ENCODE measurements around the gene PPP2R2B. TPM values are rescaled to one million over a fixed set of nuclear protein-coding genes. Genes with fewer than 3 reads are reported as not detected.
"Not testable (repeated sequence)": the region's sequence is repeated elsewhere in the genome, so short reads cannot be mapped to it uniquely, and the experiment has no call there.

Gene PPP2R2B
- polyA plus RNA-seq, 1 donor = 11.5 TPM

DNA sequence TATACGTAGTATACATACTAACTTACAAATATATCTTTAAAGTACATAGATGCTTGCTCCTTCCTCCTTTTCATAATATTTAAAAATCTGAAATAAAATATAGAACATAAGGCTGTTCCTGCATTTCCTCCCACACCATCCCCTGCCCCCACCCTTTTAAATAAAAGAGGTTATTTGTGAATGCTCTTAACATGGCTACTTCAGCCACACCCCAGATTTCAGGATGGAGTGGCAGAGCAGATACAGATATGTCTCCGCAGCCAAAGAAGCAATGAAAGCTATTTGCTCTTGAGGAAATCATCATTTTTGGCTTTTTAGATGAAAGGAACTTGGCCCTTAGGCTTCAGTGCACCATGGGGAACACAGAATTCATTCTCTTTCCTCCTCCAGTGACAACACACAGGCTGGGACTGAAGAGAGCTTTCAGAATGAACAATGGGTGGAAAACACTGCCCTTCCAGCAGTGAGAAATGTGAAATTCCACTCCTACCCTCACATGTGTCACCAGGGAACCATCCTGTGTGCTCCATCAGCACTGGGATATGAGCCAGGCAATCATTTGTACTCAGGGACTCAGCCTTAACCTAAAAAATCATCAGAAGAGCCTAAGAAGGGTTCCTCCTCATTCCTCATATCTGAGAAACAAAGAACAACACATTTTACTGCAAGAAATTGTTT, 134.3 kb downstream of the PPP2R2B start:
- DNase-seq = no peak

DNA sequence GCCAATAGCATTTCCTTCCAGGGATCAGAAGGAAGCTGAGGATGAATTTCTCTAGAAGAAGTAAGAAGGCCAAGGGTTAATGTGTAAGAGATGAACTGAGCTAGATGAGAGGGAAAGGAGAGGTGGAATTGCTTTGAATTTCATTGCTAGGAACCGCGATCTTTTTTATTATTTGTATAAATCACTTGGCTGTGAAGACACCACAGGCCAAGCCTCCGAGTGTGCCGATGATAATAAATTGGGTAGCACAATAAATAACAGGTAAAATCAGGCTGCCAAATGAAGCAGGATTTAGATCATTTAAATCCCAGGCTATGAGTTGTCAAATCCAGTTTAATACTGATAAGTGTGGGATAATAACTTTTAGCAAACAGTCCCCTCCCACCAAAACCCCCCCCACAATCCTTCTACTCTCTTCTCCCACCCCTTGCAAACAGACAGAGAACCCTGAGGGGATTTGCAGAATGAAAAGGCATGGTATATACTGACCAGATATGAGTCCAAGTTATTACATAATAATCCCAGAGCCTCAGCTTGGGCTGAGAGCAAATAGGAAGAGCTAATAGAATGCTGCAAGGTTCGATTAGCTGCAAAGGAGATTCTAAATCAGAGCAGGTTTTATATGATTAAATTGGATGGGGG, 143.5 kb downstream of the PPP2R2B start:
- no peak for DNase-seq

DNA sequence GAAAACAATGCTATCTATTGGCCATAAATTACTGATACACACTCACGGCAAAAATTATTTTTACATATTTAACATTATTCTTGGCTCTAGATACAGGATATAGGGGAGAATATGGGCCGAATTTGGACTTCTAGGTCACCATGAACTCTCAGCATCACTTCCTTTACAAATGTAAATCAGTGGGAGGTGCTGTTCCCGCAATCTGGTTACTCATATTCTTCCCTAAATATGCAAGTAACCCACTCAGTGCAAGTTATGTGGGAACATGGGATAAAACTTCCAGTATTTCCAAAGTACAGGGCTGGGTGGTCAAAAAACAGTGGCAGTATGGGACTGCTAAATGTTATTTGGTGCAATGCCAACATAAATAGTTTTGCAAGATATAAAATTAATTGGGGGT, 145.6 kb downstream of the PPP2R2B start:
- no peak for DNase-seq

DNA sequence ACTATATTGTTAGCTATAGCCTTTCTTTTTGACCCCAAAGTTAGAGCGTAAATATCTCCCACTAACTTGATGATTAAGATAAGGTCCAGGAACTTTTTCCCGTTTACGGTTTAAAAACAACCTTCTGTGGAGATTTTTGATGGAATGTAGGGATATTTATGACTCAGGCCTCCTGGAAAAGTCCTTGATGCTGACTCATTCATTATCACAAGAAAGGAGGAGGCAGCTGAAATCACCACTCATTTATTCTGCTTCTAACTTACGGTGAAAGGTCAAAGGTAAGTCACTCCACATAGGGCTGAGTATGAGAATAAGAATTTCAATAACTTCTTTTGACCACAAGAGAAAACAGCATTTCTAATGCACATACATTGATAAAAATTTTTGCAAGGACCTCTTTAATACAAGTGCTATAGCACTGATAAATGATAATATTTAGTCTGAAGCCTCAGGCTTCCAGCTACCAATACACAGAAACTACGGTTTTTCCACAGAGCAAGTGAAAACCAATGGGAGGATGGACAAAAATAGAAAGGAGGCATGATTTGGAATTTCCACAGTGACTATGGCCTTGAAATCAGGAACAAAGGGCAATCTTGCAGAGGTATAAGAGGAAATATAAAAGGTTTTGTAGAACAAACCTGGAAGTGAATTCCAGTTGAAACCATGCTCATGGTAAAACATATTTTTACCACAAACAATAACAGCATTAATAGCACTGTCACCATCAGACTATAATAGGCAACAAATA, 146.5 kb downstream of the PPP2R2B start:
- DNase-seq = no peak

DNA sequence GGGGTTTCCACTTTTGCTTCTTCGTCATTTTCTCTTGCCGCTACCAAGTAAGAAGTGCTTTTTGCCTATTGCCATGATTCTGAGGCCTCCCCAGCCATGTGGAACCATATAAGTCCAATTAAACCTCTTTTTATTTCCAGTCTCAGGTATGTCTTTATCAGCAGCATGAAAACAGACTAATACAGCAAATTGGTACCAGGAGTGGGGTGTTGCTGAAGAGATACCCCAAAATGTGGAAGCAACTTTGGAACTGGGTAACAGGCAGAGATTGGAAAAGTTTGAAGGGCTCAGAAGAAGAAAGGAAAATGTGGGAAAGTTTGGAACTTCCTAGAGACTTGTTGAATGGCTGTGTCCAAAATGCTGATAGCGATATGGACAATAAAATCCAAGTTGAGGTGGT, 149.8 kb downstream of the PPP2R2B start:
- not testable (repeated sequence) for DNase-seq

DNA sequence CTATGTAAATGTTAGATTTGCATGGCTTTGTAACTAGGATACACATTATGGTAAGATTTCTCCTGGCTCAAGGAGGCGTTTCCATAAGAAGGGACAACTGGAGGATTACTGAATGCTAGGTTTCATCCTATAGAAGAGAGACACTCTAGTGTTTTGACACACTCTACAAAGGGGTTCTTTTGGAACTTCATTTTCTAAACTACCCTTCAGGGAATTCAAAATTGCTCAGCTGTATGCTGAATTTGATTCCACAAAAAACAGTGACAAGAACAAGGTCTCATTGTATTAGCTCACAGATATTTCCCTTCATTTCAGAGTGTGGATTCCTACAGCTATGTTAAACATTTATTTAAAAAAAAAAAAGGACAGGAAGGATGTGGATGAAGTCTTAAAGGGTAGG, 151.7 kb downstream of the PPP2R2B start:
- DNase-seq = no peak

DNA sequence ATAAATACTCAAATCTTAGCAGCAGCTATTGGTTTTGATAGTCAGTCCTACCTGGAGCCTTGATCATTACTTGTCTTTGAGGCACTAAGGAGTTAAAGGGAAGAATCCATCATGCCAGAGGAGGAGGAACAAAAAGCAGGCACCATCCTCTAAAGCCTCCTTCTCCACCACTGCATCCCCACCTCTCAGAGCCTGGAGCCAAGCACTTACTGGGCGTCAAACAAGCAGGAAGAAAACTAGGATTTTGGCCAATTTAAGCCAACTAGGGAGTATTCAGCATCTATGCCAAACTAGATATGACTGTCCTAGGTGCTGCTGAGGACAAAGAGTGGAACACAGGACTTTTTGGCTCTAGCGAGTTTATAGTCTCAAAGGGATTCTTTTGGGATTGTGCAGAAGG, 152.5 kb downstream of the PPP2R2B start:
- DNase-seq = no peak

DNA sequence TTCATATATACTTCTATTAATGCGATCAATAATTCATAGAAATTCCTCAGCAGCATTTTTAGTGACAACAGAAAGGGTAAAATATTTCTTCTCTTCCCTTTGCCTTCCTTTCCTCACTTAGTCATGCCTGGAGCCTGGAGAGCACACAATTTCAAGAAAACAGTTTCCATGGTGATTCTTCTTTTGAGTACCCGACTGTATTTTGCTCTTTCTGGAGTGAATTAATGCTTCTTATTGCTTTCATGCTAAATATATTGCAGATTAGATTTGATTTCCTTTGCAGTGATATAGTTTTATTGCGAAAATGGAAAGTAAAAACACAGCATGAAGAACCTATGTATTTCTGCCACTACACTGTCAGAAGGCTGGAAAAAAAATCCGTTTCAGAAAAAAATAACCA, 153.5 kb downstream of the PPP2R2B start:
- DNase-seq = no peak

DNA sequence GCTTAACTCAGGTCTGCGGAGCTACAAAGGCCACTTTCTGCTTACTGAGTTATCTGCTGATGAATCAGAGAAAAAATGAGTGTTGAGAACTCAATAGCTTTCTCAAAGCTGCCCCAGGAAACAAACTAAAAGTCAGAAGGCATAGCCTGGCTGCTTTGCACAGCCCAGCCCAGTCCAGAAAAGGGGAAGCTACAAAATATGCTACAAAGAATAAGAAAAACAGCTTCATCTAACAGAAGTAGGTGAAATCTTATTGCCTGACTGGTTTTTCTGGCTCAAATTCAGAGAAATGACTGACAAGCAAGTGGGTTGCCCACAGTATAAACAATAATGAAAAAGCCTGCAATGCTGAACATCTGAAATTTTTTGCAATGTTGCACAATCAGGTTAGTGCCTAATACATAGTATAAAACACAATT, 156.2 kb downstream of the PPP2R2B start:
- no peak for DNase-seq

DNA sequence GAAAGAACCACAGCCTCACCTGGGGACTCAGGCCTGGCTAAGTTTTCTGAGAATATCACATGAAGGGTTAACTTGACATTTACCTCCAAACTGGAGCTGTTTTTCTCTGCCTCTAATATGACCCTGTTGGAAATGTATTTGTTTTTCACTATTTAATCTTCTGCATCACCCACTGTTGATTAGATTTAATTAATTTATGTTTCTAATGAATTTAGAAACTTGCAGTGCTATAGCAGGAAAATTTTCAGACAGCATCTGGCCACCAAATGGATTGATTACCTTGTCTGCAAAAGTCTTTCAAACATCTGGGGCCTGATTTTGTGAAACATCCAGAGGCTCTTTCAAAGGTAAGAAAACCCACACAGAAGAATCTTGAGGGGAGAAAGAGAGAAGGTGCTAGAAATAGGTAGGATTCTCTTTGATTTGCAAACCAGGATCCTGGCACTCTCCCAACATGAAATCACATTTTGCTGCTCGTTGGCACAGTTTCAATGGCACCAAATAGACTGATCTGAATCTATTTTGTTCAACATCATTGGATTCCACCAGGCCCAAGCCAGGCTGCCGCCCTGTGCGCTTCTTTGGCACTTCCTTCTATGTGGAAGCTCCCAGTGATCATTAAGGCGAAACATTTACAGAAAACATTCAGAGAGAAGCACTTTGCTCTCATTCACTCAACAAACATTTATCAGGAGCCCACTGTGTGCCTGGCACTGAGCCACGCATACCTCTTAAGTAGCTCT, 157.3 kb downstream of the PPP2R2B start:
- DNase-seq = no peak

DNA sequence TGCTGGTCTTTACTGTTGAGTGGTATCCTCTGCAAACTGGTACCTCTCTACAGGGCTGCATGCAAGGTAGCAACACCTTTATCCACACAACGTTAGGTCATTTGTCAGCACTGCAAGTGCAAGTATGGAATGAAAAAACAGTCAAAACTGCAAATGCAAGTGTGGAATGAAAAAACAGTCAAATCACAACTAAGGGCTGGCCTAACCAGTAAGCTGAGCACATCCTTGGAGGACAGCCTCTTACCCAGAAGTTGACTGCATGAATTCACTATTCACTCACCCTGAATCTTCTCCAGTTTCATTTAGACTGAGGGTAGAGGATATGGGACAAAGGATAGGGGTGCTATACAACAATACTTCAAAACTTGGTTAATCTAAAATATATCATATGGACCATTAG, 158.4 kb downstream of the PPP2R2B start:
- no peak for DNase-seq

DNA sequence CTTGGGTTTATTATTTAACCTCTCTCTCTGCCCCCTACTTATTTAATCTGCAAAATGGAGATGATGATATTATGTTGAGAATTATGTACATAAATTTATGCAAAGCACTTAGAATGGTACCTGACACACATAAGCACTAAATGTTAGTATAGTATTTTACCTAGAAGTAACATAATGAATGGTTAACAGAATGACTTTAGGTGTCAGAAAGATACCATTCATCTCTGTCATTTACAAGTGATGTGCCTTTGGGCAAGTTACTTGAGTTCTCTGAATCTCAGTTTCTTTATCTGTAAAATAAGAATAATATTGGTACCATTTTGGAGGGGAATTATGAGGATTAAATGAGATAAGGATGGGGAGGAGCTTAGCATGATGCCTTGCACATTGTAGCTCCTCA, 159.4 kb downstream of the PPP2R2B start:
- no peak for DNase-seq

DNA sequence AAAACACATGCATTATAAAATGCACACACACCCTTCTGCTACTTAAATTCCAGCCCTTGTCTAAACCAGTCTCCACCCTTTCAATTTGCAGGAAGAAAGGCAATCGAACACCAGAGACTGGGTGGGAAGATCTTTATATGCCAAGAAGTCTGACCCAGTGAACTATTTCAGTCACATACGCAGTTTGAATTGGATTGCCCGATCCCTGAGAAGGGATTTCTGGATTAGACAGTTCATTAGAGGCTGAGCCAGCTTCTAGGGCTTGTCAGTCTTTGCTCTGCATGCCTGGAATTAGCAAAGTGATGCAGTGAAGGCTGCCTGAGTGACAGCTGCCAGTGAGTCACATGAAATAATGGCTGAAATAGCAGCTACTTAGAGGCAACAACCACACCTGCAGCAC, 159.9 kb downstream of the PPP2R2B start:
- no peak for DNase-seq

DNA sequence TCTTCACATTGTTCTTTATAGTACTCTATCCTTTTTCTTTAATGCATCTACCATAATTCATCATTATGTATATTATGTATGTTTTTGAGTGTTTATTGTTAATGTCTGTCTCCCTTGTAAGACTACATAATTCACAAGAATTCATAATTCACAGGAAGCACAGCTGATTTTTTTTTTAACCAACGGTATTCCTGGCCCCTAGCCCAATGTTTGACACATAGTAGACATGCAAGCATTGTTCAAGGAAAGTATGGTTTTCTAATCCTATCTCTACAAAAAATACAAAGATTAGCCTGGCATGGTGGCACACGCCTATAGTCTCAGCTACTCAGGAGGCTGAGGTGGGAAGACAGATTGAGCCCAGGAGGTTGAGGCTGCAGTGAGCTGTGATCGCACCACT, 160.6 kb downstream of the PPP2R2B start:
- no peak for DNase-seq

DNA sequence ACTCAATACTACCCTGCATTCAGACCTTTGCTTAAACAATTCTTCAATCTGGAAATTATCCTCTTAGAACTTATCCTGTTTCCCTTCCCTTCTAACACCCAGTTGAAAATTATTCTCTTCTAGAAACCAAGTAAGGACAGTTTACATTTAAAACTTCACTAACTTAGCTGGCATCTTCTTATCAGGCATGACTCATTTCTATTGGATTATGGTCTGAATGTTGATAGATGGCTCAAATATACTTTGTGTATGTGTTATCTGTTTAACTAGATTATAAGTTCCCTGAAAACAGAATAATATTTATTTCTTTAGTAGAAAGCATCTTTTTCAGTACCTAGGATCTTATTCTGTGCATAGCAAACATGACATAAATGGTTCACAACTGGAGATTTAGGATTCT, 161.9 kb downstream of the PPP2R2B start:
- no peak for DNase-seq

DNA sequence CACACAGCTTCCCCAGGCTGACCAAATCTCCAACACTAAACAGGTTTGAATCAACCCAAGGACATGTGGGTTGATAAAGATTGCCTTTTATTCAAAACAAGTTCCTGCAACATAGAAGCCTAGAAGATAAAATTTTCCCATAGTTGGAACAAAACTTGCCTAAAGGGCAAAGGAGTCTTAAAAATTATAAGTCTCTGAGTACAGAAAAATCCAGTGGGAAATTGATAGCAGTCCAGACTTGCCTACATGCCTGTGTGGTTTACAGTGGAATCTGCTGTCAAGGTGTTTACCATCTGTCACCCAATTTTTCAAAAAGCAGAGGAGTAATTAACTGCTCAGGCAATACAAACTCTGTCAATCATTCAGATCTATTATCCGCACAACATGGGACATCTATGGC, 168.2 kb downstream of the PPP2R2B start:
- no peak for DNase-seq

DNA sequence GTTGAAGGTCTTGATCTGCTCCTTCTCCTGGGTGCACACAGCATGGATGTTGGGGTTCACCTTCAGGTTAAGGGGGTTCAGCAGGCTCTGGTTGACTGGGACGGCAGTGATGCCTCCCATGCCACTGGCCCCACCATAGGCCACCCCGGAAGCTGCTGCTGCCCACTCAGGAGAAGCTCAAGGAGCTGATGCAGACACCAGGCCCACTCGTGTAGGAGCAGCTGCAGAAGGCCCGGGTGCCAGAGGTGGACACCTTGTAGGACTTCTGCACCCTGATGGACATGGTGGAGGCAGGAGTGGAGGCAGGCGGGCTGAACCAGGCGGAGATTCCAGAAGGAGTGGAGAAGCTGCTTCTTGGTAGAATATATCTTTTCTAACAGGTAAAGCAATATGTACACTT, 171.2 kb downstream of the PPP2R2B start:
- DNase-seq = no peak

DNA sequence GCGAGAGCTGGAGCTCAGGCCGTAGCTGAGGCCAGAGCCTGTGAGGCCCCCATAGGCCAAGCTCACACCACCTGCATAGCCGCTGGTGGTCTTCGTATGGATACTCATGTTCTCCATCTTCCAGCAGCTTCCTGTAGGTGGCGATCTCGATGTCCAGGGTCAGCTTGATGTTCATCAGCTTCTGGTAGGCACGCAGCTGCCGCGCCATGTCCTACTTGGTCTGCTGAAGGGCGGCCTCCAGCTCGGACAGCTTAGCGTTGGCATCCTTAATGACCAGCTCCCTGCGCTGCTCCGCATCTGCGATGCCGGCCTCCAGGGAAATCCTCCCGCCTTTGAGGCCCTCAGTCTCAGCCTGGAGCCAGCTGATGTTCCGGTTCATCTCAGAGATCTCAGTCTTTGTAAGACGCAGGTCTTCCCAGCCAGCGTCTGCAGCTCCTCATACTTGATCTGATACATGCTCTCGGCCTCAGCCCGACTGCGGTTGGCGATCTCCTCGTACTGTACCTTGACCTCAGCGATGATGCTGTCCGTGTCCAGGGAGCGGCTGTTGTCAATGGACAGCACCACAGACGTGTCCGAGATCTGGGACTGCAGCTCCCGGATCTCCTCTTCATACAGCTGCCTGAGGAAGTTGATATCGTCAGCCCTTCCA, 172.1 kb downstream of the PPP2R2B start:
- DNase-seq = no peak

DNA sequence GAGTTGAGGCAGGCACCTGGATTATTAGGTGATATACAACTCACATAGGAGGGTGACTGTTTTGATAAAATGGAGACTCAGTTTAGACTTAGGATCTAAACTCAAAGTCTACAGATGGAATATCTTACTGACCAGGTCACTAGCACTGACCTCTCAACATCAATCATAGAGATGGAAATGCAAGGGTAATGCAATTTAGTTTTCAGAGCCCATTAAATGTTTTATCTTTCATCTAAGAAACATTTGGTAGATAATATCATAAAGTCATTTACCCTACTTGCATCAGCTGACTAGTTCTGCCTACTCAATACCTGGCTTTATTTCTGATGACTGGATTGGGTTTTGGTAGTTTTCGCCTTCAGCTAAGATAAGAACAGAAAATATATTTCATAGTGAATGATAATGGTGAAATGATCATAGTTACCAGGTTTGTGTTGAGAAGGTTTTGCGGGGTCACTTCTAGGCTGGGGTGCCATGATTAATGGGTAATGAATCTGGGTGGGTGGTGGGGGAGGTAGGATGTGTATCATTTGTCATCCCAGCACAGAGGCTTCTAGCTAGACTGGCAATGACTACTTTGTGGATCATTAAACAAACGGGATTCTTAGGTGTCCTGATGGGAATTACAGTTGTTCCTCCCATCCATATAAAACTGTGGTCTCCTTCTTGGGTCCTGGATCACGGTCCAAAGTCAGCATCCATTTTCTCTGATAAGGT, 173.4 kb downstream of the PPP2R2B start:
- no peak for DNase-seq

DNA sequence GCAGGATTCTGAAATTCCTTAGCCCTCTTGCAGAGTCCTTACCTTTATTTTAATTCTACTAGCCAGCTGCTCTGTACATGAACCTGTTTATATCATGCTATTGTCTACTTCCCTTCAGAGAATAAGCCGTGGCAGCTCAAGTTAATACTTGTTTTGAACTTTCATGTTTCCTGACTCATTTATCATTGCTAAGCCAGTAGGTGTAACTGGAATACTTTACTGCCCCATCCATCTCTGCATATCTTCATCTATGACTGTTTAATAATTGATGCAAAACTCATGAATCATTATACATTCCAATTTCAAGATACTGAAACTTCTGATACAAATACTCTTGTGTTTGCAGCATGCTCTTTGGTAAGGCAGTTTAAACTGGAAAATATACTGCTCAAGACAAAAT, 174.7 kb downstream of the PPP2R2B start:
- no peak for DNase-seq

DNA sequence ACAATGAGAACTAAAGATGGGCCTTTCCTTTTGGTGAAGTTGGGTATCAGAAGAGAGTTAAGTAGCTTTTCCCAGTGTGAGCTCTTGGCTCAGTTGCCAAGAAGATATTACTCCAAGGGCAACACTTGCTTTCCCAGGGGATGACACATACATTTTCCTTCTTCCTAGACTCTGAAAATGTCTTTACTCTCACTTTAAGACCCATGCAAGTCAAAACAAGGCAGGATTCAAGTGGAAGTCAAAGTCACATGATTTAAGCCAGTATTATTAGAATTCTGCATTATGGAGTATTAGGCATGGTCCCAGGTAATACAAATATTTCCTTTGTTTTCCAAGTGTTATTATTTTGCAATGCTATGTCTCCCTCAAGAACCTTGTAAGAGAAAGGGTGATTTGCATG, 175.1 kb downstream of the PPP2R2B start:
- DNase-seq = no peak
